Vagina (tissue), 2 donors: ENCODE results near the gene SNX19. TPM values are rescaled to one million over a fixed set of nuclear protein-coding genes. Genes with fewer than 3 reads are reported as not detected.

ENCODE experiments used
- DNase-seq, 2 donors: peaks; one replicate each; pipeline ENCODE4 v3.0.0-alpha.2; 2017; ENCODE audit errors: extremely low spot score in 2 of 2
- H3K27ac ChIP-seq: fragments of 200-600 bp; sonication (generic); one replicate; pipeline ENCODE4 v1.5.1; 2019
- H3K27me3 ChIP-seq: fragments of 200-600 bp; sonication (generic); one replicate; pipeline ENCODE4 v1.5.1; 2019
- H3K36me3 ChIP-seq, 2 donors: fragments of 200-600 bp; sonication (generic); one replicate each; pipeline ENCODE4 v1.5.1; 2017 to 2019
- H3K4me1 ChIP-seq: fragments of 200-600 bp; sonication (generic); one replicate; pipeline ENCODE4 v1.5.1; 2019
- H3K4me3 ChIP-seq, 2 donors: fragments of 200-600 bp; sonication (generic); 1 replicate in 1 of 2; 2 replicates in 1 of 2; pipeline ENCODE4 v1.5.1; 2016 to 2019
- H3K9me3 ChIP-seq: fragments of 200-600 bp; sonication (generic); one replicate; pipeline ENCODE4 v1.5.1; 2019
- CTCF ChIP-seq, 3 experiments: fragments of 450-650 bp in 2 of 3; fragments of 200-600 bp in 1 of 3; sonication (generic) in 1 of 3; IDR thresholded peaks; one replicate each; pipeline ENCODE4 v1.5.1; 2017 to 2019; ENCODE audit warnings: antibody characterized with exemption in 3 of 3, mild to moderate bottlenecking in 2 of 3, moderate library complexity in 2 of 3
- POLR2A ChIP-seq, 2 donors: fragments of 450-650 bp; IDR thresholded peaks; one replicate each; pipeline ENCODE4 v1.6.1; 2017; ENCODE audit warnings: antibody characterized with exemption in 2 of 2, mild to moderate bottlenecking in 2 of 2, moderate library complexity in 2 of 2
- POLR2AphosphoS5 ChIP-seq, 2 donors: sonication (generic); formaldehyde crosslinking; IDR thresholded peaks; one replicate each; pipeline ENCODE4 v1.9.0; 2017; ENCODE audit warnings: antibody characterized with exemption in 2 of 2, mild to moderate bottlenecking in 2 of 2, low read depth in 1 of 2; ENCODE audit not compliant: insufficient read depth in 1 of 2
- intact Hi-C: fragments of 100-400 bp; cut with DNase I; formaldehyde crosslinking; loops from one replicate; pipeline ENCODE4 v1.15.1; 2023
- total RNA-seq: library from RNA; depleted of rRNA; stranded (reverse); fragments of >200 nt; gene quantifications from one replicate; pipeline ENCODE4 v1.2.3, GENCODE V29; 2016

SNX19 gene
- total RNA-seq, 1 donor from 2014 or later, result 67.5 TPM

- H3K27me3 ChIP-seq, result no peaks in the 10 kb centered on the region
- H3K27ac ChIP-seq, result no peak overlapping the region
- no peaks in the 10 kb centered on the region for H3K4me1 ChIP-seq
- no peak for DNase-seq
- H3K36me3 ChIP-seq, result no peaks in the 10 kb centered on the region
- no peak overlapping the region for H3K4me3 ChIP-seq
- TF ChIP-seq CTCF (IDR thresholded peaks at IDR 0.05), result no peak
- no peak for TF ChIP-seq POLR2AphosphoS5 (IDR thresholded peaks at IDR 0.05; ENCODE audit: insufficient read depth in 1 of 2, low read depth in 1 of 2)
- TF ChIP-seq POLR2A (IDR thresholded peaks at IDR 0.05), result no peak
- intact Hi-C loops, result no loop called here
- no peaks in the 10 kb centered on the region for H3K9me3 ChIP-seq
Measured at GRCh38 chr11:130865774-130866114, 50.5 kb downstream of the SNX19 start.

GRCh38 chr11:130865091-130865773, 51.0 kb downstream of the SNX19 start:
- Histone ChIP-seq H3K4me3 (no peak overlapping the region), H3K36me3 (no peaks in the 10 kb centered on the region), H3K4me1 (no peaks in the 10 kb centered on the region), H3K9me3 (no peaks in the 10 kb centered on the region), H3K27ac (no peak overlapping the region), H3K27me3 (no peaks in the 10 kb centered on the region)
- TF ChIP-seq POLR2AphosphoS5 (IDR thresholded peaks at IDR 0.05; ENCODE audit: insufficient read depth in 1 of 2, low read depth in 1 of 2), result no peak
- no peak for TF ChIP-seq CTCF (IDR thresholded peaks at IDR 0.05)
- TF ChIP-seq POLR2A (IDR thresholded peaks at IDR 0.05), result no peak
- intact Hi-C loops, result no loop called here
- peak in 1 of 2 donors; percentile 86 for DNase-seq

GRCh38 chr11:130861902-130862860, 54.1 kb downstream of the SNX19 start:
- no peaks in the 10 kb centered on the region for H3K27me3 ChIP-seq
- H3K4me3 ChIP-seq, result no peak overlapping the region
- no peak overlapping the region for H3K27ac ChIP-seq
- intact Hi-C loops, result loop anchor here (1.0 kb wide), 1 partner anchor 428 kb away; no protein-coding TSS in a partner anchor
- peak in 1 of 2 donors; percentile 89 for DNase-seq
- peaks cover 6% of the 10 kb centered on the region for H3K4me1 ChIP-seq
- TF ChIP-seq CTCF (IDR thresholded peaks at IDR 0.05) (peak; percentile 100), POLR2A (IDR thresholded peaks at IDR 0.05) (no peak), POLR2AphosphoS5 (IDR thresholded peaks at IDR 0.05; ENCODE audit: insufficient read depth in 1 of 2, low read depth in 1 of 2) (peak; percentile 44 to 54)
- H3K36me3 ChIP-seq, result no peaks in the 10 kb centered on the region
- H3K9me3 ChIP-seq, result no peaks in the 10 kb centered on the region

GRCh38 chr11:130861283-130861682, 55.0 kb downstream of the SNX19 start:
- Histone ChIP-seq H3K9me3 (no peaks in the 10 kb centered on the region), H3K36me3 (no peaks in the 10 kb centered on the region), H3K27me3 (no peaks in the 10 kb centered on the region), H3K27ac (no peak overlapping the region), H3K4me3 (no peak overlapping the region), H3K4me1 (peaks cover 6% of the 10 kb centered on the region)
- DNase-seq, result no peak
- intact Hi-C loops, result no loop called here
- TF ChIP-seq CTCF (IDR thresholded peaks at IDR 0.05), result no peak
- TF ChIP-seq POLR2AphosphoS5 (IDR thresholded peaks at IDR 0.05; ENCODE audit: insufficient read depth in 1 of 2, low read depth in 1 of 2), result no peak
- no peak for TF ChIP-seq POLR2A (IDR thresholded peaks at IDR 0.05)
